DMS114 treated with DMSO at 0.1 percent for 48 hours (cell line): ENCODE data around the gene PTRH2.

Source experiments
- DNase-seq: peaks from one replicate; lab custom pipeline; 2025; ENCODE audit not compliant: unreplicated experiment; lab: John Stamatoyannopoulos, UW

The PTRH2 gene

DNA sequence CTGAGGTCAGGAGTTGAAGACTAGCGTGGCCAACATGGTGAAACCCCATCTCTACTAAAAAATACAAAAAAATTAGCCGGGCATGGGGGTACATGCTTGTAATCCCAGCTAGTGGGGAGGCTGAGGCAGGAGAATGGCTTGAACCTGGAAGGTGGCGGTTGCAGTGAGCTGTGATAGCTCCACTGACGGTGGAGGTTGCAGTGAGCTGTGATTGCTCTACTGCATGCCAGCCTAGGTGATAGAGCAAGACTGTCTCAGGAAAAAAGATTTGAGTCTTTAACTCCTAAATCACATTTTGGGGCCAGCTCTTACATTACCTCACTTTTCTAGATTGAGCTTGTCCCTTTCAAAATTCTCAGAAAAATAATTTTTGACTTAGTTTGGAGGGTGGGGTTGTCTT lies 15.4 kb upstream of the PTRH2 start:
- no peak for DNase-seq

DNA sequence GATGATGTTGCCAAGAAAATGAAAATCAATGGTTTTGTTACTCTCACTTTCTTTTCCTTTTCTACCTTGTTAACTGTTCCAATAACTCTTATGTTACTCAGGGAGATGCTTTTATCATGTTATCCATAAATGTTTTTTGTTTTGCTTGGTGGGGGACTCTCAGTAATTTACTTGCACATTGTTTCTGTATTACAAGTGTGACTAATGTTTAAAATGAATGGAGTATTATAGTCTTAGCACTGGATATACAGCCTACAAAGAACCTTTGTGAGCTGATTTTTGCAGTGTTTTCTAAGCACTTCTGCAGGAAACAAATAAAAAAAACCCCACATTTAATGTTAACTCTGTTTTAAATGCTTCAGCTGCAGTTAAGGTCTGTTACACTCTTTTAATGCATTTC lies 12.3 kb upstream of the PTRH2 start:
- no peak for DNase-seq

DNA sequence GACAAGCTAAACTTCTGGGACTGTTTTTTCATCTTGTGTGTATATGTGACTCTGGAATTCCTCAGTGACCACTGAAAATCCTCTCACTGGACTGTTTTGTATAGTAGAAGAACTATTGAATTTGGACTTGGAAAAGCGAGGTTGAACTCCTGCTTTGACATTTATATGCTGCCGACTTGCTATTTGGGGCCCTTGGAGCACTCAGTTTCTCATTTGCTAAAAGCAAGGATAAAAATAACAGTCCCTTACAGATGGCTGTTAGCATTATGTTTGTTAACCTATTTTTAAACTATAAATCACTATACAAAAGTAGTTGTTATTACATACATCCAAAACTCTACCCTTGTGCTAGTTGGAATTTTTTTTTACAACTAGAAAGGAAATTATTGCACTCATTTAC lies 9.2 kb upstream of the PTRH2 start:
- DNase-seq, result no peak

DNA sequence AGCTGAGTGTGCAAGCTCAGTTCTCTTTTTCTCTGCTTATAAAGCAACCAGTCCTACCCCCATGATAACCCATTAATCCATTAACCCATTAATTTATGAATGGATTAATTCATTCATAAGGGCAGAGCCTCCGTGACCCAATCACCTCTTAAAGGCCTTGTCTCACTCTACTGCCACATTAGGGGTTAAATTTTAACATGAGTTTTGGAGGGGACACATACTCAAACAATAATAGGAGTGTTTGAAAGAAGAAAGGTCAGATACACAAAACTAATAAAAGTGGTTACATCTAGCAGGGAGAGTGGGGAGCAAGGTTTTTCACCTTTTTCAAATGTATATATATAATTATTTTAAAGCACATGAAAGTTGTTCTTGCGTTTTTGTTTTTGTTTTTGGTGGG lies 7.0 kb upstream of the PTRH2 start:
- no peak for DNase-seq

DNA sequence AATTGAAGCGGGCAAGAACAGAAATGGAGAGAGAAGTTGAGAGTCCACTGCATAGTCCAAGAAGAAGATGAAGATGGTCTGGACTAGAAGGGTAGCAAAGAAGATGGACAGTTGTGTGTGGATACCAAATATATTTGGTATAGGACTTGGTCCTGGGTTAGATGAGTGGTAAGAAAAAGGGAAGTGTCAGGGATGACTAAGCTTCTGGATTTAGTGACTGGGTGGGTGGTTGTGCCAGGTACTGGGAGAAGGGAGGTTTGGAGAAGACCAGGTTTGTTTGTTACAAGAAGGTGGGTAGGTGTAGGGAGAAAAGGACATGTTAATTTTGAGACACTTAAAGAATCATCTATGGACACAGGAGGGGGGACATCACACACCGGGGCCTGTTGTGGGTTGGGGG lies 5.6 kb upstream of the PTRH2 start:
- no peak for DNase-seq

DNA sequence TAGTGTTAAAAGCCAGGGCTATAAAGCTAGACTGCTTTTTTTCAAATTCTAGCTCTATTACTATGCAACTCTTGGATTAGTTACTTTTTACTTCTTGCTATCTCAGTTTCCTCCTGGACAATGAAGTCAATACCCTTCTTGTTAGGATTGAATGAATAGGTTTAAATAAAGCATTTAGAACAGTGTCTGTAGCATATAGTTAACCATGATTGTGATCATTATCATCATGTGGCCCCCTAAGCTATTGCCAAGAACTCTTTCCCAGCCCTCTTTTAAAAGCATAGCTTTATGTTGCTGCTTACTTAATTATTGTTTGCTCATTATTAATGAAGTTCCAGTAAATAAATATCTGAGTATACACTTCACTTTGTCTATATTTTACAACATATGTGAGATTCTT lies 4.7 kb upstream of the PTRH2 start:
- no peak for DNase-seq

DNA sequence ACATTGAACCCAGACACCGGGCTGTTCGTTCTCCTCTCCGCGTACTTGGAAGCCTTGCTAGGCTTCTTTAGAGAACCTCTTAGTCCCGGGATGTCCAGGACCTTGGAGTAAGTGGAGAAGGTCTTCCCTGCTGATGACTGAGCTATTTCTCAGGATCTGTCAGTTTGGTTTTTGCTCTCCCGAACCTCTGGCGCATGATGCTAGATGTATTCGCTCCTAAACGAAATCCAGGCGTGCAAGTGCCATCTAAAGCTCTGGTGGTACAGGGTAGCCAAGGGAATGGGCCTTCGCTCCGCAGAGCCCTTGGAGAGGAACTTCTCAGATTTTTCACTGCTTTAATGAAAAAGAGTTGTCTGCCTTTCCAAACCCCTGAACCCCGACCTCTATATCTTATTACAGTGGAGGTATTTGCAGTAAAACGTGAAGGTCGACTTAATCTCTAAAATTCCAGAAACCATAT lies 771 bp upstream of the PTRH2 start:
- DNase-seq, result no peak

DNA sequence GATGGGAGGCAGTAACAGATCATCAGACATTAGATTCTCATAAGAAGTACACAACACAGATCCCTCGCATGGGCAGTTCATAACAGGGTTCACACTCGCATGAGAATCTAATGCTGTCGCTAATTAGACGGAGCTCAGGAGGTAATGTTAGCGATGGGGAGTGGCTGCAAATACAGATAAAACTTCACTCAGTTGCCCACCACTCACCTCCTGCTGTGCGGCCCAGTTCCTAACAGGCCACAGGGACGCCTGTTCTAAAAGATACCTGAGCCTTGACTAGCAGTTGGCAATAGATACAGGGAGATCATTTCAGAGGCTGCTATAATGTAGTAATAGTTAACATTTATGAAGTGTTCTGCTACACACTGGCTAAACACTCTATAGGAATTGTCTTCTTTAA lies 4.9 kb downstream of the PTRH2 start:
- no peak for DNase-seq

DNA sequence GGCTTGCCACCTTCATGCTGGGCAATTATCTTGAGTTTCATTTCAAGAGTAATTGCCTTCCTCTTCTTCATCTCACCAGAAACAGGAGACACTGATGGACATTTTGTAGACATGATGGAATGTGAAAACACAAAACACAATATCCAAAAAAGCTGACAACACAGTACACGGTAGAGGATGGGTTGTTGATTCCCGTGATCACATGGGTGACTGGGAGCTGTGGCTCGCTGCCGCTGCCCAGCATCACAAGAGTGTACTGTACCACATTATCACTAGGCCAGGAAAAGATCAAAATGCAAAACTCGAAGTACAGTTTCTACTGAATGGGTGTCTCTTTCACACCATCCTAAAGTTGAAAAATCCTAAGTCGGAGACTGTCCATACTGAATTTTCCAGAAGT lies 7.4 kb downstream of the PTRH2 start:
- no peak for DNase-seq

DNA sequence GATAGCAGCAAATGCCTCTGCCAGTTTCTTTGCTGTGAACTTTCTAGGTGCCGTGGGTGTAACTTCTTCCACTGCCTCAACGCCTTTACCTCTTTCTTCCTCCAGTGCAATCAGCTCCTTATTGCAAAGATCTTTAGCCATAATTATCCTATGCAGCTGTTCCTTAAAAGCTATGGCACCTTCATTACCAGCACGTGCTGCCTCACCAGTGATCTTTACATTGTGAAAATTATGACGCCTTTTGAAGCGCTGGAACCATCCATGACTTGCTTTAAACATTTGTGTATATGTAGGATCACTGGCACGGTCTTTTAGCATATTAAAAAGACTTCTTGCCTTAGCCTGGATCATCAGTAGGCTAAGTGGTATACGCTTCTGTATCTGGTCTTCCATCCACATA lies 8.0 kb downstream of the PTRH2 start:
- no peak for DNase-seq

DNA sequence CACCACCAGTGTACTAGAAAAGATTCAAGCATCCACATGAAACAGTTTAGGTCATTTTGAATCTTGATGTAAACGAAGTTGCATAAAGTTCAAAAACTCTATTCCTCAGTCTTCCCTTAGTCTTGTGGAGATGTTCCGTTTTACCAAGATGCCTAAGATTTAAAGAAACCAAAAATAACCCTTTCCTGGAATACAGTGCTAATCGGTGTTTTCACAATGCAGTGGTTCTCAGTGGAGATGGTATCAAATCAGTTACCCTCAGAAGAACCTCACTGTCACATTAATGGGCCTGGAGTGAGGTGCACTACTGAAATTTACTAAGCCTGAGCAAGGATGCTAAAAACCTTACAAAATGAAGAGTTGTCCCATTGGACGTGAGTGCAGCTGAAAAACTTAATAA lies 9.1 kb downstream of the PTRH2 start:
- DNase-seq, result no peak

DNA sequence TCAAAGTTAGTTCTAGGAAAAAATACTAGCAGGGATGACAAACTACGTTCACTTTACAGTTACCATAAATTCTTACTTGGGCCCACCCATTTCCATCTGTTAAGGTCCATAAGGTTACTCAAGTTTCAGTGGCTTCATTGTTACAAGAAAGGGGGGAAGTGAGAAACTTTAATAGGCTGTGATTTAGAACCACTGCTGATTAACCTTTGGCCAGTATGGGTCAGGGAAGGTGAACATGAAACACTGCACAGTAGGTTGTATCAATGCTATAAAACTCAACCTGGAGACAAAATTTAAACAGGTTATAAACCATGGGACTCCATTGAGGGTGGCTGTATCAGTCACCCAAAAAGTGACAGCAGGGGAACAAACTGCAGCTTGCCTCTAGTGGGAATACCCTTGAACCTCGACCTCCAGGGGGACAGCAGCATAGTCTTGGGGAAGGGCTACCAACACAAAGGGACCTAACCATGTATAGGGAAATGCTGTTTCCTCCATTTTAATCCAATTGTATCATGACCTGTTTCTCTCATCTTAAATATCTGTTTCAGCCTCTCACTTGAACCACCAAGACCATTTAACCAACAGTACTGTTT lies 10.4 kb downstream of the PTRH2 start:
- DNase-seq, result no peak

DNA sequence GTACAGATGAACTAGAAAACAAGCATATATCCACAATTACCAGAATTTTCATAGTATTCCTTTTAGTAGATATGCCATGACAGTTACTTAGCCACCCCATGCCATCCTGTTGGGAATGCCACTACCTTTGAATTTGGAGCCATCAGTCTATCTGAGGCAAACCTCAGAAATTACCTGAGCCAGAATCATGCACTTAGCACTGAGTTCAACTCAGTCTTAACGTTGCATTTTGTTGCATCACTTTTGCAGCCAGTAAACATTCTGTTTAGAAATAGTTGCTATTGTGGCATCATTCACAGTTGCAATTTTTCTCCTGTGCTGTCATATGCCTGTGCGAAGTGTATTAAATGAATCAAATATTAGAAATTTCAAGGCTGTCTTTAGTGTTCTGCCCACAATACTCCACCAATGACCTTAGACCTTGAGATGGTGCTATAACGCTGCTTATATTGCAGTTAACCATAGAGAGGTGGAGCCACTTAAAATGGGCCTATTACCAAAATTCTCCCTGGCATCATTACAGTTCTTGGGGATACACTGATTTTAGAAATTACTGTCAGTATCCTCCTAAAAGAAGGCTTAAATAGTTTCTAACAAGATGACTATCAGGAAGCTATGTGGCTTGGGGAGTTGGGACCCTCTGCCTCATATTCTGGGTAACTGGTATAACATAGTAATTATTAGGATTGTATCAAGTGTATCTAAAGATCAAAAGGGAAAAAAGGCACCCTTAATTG lies 11.1 kb downstream of the PTRH2 start:
- no peak for DNase-seq

DNA sequence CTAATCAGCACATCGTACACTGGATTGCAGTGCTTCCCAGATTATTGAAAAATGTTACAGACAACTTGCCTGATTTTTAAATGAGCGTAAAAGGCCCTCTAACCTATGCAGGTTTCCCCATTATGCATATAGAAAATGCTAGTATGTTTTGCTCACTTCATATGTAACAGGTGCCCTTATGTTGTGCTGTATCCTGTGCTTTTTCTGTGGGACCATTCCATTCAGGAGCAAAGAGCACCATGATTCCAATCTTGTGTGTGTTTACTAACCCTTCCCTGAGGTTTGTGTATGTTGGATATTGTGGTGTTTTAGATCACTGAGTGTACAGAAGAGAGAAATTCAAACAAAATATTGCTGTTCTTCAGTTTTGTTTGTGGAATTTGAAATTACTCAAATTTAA lies 12.9 kb downstream of the PTRH2 start:
- DNase-seq, result no peak

DNA sequence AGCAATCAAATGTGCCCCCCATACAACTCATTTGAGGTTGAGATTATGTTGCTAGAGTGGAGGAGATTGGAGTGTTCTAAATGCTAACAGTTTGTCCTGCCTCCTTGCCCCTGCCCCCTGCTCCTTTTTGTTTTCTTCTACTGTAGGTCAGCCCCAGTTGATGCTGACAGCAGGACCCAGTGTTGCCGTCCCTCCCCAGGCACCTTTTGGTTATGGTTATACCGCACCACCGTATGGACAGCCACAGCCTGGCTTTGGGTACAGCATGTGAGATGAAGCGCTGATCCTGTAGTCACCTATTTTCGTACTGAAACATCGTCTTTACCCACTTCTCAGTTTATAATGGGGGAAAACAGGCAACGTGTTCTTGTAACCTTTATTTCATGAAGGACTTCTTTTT lies 13.6 kb downstream of the PTRH2 start:
- DNase-seq, result no peak

DNA sequence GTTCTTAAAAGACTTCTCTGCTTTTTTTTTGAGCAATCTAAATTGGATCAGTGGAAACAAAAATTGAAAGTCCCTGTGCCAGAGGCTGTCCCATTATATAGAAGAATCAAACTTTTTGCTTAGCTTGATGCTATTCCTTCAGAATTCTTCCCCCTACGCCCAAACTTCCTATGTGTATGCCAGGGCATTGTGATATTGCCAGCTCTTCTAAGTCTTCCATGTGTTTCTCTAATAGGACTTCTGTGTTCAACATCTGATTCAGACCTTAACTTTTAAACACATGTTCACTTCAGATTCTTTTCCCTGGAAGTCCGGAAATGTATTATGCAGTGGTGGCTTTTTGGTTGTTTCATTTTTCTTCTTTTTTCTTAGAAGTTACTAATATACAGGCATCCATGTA lies 18.7 kb downstream of the PTRH2 start:
- DNase-seq, result no peak

DNA sequence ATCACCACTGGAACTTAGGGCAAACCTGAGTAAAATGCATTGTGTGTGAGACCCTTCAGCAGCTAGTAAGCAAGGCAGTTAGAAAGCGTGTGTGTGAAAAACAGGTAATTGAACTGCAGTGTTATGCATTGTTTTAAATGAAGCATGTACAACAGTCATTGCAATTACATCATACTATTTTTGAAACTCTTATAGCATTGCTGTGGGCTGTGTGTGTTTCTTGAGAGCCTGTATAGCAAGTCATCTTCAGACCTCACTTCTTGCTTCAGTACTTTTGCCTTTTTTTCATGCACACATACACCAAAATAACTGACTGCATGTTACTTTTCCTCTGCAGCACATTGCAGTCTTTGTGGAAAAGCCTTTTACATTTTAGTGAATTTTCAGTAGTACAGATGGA lies 19.2 kb downstream of the PTRH2 start:
- no peak for DNase-seq

DNA sequence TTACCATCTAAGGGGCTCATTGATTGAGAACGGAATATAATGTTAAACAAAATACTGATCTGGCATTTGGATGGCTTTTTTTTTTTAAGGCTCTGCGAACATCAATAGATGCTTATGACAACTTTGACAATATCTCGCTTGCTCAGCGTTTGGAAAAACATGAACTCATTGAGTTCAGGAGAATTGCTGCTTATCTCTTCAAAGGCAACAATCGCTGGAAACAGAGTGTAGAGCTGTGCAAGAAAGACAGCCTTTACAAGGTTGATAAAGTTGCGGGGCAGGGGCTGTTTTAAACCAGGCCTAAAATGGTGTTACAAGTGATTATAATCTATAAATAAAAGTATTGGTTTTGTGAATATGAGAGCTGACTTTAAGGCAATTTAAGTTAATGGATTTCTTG lies 22.3 kb downstream of the PTRH2 start:
- DNase-seq, result no peak

DNA sequence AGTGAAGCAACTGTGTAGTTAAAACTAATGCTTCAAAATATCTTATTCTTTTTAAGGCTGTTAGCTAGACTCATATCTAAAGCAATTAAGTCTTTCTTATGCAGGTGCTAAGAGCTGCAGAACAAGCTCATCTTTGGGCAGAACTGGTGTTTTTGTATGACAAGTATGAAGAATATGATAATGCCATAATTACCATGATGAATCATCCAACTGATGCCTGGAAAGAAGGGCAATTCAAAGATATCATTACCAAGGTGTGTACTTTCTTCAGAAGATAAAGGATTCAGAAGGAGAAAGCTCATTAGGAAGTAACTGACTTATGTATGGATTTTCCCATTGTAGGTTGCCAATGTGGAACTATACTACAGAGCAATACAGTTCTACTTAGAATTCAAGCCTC lies 23.9 kb downstream of the PTRH2 start:
- no peak for DNase-seq

DNA sequence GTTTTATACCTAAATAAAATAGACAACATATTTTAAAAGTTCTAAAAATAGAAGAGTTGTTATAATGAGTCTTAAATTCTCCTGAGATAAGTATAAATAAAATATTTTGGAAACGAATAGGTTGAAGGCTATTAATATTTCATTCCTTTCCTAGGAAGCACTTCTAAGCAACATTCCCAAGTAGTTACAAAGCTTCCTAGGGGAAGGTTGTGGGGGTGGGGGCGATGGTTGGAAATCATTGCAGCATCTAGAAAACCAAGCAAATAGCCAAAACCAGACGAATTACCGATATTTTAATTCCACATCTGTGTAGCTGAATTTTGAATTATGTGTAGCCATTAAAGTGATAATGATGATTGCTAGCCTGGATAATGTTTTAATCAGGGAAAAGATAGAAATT lies 26.9 kb downstream of the PTRH2 start:
- DNase-seq, result no peak

DNA sequence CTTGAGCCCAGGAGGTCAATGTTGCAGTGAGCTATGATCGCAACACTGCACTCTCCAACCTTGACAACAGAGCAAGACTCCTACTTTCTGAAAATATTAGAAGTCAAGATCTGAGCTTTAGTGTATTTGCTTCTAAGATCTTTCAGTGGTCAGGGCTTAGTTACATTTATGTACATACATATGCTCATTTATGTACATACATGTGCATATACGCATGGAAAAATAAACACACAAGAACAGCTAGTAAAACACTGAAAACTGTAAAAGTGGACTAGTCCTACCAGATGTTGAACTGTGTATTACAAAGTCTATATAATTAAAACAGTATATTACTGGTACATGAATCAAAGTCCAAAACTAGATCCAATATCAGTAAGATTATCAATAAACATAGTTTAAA lies 28.3 kb downstream of the PTRH2 start:
- no peak for DNase-seq

DNA sequence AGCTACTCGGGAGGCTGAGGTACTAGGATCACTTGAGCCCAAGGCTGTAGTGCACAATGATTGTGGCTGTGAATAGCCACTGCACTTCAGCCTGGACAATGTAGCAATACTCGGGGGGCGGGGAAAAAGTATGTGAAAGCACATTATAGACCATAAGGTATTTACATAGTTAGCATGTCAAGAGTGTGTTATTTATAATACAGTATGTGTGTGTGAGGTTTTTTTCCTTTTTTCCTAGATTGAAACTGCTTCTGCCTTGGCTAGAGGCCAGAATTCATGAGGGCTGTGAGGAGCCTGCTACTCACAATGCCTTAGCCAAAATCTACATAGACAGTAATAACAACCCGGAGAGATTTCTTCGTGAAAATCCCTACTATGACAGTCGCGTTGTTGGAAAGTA lies 30.5 kb downstream of the PTRH2 start:
- no peak for DNase-seq

DNA sequence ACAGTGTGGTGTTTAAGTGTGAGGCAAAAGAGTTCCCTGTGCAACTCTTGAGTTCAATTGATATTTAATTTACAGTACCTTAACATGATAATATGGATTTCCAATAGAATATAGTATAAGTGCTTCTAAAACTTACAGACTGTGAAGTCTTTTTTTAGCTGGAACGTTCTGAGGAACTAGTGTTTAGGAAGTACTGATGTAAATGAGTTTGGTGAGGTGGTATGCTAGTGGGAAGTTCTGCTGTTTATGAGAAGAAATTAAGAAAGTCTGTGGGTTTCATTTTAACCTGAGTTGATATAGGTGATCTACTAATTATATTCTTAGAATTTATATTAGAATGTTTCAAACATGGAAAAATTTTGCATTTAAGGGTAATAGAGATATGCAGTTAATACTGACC lies 32.0 kb downstream of the PTRH2 start:
- DNase-seq, result no peak
